ENCODE measurements around the gene USP6NL. TPM values are rescaled to one million over a fixed set of nuclear protein-coding genes. Genes with fewer than 3 reads are reported as not detected.

The USP6NL gene
- total RNA-seq, 1 experiment from 2014 or later, result 13.1 TPM

DNA sequence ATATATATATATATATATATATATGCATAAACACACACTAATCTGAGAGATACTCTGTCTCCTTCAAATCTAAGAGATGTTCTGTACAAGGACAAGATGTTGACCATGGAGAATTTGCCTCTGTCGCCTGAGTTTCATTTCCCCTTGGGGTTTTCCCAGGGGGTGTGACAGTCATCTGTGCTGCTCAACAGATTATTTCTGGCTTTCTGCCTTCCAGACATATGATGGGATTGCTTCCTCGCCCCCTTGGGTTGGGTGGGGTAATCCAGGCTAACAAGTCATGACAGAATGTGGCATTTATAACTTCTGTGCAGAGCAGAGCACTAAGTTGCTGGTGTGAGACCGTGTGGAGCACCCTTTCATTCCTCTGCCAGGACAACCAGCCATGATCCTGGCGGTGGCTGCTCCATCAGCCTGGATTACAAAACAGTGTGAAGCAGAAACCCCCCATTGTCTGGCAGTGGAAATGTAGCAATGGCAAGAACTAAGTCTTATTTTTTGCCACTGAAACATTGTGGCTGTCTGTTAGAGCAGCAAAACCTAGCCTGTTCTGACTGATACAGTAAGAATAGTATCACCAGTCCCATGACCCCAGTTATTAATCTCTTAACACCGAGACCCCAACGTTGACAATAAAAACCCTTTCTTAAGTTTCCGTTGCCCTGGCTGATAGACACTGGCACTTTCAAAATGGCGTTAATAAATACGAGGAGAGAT is 13.7 kb upstream of the USP6NL start:
- no peak for DNase-seq (ENCODE audit: extremely low read depth, low read depth)

DNA sequence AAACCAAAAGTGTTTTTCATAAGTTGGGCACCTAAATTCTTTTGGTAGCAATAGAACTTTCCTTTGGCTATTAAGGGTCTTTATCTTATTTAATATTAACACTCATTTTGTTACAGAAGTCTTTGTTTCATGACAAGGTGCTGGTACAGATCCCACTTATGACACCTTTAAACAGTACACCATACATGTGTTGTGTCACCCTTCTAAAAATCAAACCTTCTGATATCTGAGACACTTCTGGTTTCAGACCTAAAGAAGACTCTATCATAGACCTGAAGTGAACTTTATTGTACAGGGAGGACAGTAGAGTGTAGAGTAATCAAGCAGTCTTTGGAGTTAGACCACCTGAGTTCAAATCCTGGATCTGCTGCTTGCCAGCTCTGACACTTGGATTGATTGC is 5.8 kb upstream of the USP6NL start:
- no peak for DNase-seq (ENCODE audit: extremely low read depth, low read depth)

DNA sequence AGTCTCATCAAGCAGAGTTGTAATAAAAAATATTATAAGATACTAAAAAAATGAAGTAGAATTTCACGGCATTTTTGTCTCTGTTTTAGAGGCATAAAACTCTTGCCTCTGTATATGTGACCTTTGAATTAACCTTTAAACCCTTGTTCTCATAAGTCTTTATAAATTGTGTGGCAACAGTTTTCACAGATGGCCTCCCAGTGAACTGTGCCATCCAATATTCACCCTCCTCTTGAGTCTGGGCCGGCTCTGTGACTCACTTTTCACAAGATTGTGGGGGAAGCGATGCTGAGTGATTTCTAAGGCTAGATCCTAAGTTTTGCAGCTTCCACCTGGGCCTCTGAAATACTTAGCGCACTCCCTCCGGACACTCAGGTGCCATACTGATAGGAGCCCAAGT is 4.6 kb upstream of the USP6NL start:
- no peak for DNase-seq (ENCODE audit: extremely low read depth, low read depth)

DNA sequence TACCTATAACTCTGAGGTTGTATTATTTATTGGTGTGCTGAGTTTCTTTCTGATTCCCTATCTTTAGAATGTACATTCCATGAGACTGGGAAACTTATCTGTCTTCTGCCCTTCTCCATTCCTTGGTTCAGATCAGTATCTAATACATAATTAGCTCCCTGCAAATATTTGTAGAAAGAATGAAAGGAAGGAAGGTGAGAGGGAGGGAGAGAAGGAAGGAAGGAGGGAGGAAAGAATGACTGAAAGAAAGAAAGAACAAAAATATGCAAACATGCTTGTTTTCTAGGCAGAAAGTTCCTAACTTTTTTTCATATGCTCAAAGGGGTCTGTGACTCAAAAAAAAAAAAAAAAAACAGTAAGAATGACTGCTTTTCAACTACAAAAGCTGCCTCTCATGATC is 3.9 kb upstream of the USP6NL start:
- no peak for DNase-seq (ENCODE audit: extremely low read depth, low read depth)

DNA sequence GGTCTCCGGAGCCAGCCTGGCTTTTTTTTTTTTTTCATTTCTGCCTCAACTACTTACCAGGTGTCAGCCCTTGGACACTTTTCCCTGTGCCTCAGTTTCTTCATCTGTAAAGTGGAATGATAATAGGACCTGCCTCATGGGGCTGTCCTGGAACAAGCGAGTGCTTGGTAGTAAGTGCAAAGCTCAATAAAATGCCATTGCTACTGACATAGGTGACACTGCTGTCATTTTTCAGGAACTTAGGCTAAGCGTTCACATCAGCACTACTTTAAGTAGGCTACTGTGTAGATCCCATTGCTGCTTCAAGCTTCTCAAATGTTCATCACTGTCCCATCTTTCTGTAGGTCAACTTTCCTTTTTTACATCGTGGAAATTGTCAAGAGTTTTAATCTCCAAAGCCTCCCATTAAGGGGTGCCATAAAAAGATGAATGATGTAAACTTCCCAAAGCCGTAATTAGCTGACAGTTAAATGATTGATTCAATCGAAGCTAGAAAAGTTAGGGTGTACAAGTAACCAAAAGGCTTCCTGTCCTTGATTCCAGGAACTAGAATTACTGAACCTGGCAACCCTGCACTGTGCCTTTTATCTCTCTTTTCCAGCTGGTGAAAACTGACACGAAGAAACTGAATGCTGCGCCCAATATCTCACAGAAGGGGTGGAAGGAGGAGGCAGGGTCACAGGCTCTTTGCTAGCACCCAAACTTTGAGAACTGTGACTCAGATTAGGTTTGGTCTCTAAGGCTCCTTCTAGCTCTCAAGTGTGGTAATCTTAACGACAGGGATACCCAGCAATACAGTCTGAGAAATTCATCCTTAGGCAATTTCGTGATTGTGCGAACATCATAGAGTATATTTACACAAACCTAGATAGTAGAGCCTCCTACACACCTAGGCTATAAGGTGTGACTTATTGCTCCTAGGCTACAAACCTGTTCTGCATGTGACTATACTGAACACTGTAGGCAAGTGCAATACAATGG is 861 bp upstream of the USP6NL start:
- DNase-seq (ENCODE audit: extremely low read depth, low read depth), result no peak

DNA sequence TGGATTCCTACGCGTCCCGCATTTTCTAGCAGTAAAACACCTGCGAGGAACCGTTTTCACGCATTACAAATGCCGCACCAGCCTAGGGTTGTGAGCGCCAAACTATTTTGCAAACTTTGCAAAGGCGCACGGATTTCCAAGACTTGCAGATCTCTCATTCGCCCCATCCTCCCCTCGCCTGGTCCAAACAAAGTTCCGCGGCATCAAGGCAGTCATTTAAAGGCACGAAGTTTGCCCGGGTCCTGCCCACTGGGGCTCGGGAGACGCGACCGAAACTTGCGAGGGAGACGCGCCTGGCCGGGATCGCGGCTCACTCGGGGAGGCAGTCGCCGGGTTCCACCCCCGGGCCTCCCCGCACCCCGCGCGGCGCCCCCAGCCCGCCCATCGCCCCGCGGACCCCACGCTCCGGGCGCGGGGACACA is 613 bp downstream of the USP6NL start:
- DNase-seq (ENCODE audit: extremely low read depth, low read depth), result no peak

DNA sequence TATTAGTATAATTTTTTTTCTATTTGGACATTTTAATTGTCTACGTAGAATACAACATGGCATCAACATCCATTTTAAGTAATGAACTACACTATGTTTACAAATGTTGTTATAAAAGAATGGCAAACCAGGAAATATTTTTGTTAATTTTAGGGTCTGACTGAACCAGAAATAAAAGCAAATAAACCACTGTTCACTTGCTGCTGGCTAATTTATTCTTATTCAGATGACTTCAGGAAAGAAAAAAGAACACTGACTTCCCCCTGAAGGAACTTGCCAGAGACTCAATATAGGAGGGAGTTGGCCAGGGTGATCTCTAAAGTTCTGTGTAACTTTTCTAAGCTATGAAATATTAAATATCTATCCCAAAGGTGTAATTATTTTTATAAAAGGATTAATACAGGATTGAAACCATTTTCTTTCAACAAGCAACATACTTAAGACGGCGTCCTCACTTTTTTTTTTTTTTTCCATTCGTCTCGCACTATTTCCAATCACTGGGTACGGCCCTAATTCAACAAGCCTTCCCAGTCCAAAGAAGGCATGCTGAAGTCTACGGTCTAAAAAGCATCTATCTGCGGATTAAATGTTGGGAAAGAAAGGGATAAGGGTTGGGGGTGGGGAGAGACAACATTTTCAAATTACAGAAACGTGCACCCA is 1.2 kb downstream of the USP6NL start:
- no peak for DNase-seq (ENCODE audit: extremely low read depth, low read depth)

DNA sequence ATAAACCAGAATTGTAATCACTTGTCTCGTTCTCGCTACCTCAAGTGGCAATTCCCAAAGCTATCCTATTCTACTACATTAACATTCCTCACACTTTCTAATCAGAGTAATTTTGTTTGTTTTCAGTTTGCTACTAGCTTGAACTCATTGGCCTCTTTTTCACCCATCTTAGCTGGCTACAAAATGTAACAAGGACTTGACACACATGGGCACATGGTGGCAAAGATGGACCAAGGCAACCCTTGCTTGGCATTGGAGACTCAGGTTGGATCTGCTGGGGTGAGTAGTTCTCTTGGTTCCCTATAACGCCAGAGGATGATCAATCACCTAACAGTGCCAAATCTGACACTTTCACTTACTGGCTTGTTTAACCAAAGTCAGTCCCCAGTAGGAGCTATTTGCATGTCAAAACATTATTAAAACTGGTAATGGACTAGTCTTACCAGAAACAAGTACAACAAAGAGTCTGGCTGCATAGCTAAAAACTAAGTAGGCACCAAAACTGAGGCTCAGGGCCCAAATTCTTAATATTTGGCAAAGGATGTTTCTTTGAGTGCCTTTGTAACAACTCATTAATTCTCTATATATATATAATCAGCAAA is 1.9 kb downstream of the USP6NL start:
- no peak for DNase-seq (ENCODE audit: extremely low read depth, low read depth)

DNA sequence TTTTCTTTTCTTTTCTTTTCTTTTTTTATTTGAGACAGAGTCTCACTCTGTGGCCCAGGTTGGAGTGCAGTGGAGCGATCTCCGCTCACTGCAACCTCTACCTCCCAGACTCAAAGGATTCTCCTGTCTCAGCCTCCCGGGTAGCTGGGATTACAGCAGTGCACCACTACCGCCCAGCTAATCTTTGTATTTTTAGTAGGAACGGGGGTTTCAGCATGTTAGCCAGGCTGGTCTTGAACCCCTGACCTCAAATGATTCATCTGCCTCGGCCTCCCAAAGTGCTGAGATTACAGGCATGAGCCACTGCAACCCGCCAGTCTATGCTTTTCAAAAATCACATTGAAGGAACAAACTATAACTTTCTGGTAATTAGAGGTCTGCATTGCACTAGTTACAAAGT is 2.4 kb downstream of the USP6NL start:
- DNase-seq (ENCODE audit: extremely low read depth, low read depth), result no peak

DNA sequence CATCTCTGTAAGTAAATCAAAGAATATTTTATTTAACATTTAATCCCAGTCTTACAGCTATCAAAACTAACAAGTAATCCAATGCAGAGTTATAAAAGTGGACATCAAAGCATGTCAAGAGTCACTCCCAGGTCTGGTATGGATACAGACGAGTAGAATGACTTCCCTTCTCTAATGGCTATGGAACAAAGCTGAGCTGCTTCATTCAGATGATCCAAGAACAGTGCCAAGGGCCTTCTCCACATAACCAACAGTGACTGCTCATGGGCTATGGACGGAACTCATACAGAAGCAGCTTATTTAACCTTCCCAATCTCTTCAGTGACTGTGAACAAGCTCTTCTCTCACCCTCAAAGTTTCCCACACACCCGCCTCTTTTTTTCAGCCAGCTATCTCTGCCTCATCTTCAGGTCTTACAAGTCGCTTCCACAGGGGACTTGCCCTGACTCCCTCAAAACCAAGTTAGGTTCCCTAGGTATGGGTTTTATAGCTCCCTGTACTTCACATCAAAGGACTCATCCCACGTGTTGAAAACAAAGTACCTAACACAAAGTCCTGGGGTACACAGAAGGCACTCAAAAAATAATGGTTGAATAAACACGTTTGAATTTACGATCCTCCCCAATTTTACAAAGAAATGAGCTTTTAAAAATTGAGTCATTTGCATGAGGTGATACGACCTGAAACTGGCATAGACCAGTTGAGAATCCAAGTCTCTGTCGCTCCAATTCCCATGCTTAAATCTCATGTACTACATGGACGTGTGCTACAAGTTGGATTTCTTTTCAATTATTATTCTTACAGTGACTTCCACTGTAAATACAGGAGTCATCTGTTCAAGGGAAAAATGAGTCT is 3.1 kb downstream of the USP6NL start:
- no peak for DNase-seq (ENCODE audit: extremely low read depth, low read depth)

DNA sequence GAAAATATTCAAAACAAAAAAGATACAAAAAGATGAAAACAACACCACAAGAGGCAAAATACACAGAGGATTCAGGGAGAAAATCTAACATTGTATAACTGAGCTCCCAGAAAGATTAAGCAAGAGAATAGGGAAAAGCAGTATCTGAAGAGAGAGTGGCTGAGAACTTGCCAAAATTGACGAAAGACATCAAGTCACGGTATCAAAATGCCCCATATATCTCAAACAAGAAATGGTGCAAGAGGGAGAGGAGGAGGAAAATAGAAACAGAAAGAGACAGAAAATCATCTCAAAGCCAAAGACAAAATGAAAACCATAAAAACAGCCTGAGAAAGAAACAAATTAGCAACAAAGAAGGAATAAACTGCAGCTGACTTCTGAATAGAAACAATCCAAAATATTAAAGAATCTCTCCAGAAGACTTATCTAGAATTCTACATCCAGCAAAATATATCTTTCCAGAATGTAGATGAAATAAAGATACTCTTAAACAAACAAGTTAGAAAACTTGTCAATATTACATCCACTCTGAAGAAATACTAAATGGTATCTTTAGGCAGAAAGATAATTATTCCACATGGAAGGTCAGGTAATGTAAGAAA is 5.5 kb downstream of the USP6NL start:
- no peak for DNase-seq (ENCODE audit: extremely low read depth, low read depth)

DNA sequence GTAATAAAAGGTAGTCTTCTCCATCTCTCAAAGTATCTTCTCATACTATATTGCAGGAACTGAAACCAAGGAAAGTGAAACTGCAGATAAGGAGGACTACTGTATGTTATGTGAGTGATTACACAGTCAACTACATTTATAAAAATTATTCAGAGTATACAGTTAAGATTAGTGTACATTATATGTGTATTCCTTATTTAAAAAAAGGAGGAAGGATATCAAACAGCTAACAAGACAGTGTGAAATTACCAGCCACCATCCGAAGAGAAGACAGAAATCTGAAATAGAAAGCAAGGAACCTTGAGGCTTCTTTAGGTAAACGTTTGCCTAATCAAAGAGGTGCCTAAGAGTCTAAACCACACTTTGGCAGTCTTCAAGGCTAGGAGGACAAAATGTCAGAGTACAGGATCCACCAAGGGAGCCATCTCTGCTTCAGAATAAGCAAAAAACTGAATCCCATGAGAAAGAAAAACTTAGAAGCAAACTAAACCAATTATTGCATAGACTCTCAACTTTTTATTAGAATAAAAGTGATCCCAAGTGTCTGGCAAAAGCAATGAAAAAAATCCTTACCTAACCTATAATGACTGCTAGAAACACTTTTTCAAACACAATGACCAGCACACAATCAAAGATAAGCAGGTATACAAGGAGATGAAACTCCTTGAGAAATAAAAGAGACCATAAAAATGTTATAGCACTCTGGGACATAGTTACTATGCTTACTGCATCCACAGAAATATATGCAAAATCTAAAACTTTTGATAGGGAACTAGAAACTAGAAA is 6.4 kb downstream of the USP6NL start:
- DNase-seq (ENCODE audit: extremely low read depth, low read depth), result no peak

DNA sequence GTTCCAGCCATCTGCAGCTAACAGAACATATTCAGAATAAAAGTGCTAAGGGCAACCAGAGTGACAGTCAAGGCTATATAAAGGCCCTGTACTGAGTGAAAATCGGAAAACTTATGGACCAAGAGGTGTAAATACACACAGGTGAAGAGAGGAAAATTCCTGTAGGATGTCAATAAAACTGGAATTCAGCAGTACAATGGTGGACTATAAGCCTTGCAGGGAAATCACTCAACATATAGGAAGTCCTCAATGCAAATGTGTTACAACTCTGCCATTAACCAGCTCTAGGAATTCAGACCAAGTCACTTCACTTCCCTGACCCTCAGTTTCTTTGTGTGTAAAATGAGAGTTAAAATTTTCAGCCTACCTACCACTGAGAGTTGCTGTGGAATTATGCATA is 7.7 kb downstream of the USP6NL start:
- no peak for DNase-seq (ENCODE audit: extremely low read depth, low read depth)

DNA sequence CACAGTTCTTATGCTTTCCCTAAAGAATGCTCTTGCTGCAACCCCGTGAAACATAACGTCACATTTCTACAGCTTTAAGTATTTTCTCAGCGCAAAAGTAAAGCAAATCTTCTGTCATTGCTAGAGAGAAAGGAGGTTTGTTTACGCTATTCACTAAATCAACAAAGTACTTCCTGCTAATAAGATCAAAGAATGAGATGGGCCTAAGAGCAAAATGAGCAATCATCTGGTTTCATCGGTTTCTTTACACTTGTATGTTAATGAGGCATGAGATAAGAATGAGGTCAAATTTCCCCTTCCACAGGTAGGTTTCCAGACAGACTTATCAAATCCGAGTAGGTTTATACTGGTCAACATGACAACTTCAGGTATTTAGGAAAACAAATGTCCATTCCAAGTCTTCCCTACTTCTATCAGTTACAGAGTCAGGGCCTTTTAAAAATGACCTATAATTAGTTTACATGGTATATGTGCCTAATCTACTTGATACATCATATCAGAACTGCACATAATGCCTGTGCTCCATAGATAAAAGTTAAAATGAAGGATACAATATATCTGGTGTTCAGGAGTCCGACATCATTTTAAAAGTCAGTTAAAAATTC is 8.4 kb downstream of the USP6NL start:
- no peak for DNase-seq (ENCODE audit: extremely low read depth, low read depth)

DNA sequence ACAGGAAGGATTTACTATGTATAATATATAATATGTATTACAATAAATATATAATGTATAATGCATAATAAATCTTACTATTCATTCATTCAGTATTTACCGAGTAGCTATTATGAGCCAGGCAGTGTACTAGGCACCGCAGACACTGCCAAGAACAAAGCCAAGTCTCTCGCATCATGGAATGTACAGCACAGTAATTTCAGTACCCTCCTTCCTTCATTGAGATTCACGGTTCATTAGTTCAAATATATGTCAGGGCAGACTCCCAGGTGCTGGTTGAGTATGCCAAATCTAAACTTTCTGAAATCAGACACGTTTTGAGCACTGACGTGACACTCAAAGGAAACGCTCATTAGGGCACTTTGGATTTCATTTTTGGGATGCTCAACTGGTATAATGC is 9.1 kb downstream of the USP6NL start:
- no peak for DNase-seq (ENCODE audit: extremely low read depth, low read depth)

DNA sequence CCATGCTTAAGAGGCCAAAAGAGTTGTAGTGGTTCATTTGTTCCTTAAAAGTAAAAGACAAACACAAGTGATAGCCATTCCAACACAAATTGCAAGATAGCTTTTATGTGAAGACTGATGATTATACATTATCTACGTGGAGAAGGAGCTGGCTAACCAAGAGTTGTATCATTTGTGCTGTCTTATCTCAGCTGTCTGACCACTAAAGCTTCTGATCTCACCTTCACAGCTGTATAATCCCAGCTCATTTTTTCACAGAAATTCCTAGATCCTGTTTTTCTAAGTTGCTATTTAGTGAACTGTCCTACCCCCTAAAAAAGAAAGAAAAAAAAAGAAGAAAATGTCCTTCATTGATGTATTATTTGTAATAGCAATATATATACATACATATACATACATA is 9.8 kb downstream of the USP6NL start:
- no peak for DNase-seq (ENCODE audit: extremely low read depth, low read depth)

DNA sequence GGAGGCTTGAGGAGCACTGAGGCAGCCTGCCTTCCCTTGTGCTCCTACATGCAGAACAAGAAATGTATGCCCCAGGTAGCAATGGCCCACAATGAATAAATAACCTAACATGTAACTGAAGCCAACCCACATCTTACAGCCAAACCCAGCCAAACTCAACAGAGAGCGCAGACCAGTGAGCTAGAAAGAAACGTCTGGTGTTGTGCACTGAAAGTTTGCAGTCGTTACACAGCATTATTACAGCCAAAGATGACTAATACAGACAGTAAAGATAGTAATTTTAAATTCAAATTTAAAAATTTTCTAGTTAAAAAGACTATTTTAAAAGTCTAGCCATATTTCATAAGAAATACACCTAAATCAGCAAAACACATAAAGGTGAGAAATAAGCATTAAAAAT is 11.2 kb downstream of the USP6NL start:
- DNase-seq (ENCODE audit: extremely low read depth, low read depth), result no peak

DNA sequence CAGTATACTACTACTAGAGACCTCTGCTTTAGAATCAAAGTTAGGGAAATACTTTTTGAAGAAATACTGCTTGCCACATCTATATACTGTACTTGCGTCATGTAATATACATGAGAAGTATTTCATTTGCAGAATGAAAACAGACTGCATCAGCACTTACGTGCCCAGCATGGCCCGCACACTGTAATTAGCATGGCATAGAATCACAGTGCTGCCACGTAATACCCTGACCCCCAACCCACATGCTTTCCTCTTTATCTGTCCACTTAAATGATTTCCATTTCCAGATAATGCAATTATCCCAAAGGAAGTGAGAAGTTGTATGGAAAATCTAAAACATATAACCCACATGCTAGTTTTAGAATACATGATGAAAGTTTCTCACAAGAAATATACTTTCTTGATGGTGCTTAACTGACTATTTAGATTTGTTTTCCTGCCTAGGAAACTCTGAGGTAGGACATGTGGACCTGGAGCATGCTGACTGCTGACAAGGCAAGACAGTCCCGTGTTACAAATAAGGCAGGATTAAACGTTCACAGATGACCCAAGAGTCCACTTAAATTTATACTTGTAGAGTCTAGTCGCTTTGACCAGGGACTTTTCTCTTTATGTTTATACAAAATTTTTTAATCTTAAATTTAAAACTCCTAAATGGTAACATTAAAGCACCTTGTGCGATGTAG is 12.6 kb downstream of the USP6NL start:
- no peak for DNase-seq (ENCODE audit: extremely low read depth, low read depth)

Data from NCI-H460 (cell line).